SH-SY5Y (cell line): ENCODE results near the gene SPATA22.

ENCODE experiments used
- GATA2 ChIP-seq: IDR thresholded peaks from 2 replicates; pipeline ENCODE4 v1.6.1; 2011; ENCODE audit warnings: mild to moderate bottlenecking, low read depth, low read length
- GATA3 ChIP-seq: IDR thresholded peaks from 2 replicates; pipeline ENCODE4 v1.6.1; 2011; ENCODE audit warnings: low read depth, mild to moderate bottlenecking, low read length, moderate library complexity

Gene SPATA22

GRCh38 chr17:3401786-3402185 is 69.8 kb downstream of the SPATA22 start:
- TF ChIP-seq GATA2 (no peak), GATA3 (no peak)

- TF ChIP-seq GATA2 (no peak), GATA3 (no peak)
Observed at GRCh38 chr17:3400055-3400454, 71.6 kb downstream of the SPATA22 start.

- TF ChIP-seq GATA2 (no peak), GATA3 (no peak)
Observed at GRCh38 chr17:3398310-3398709, 73.3 kb downstream of the SPATA22 start, which contains the start of gene OR1E1. OR1E1 (minus strand) TSS chr17:3398410; CDS start chr17:3398410, 0 bp downstream.
